DND-41 (cell line): Measurements from ENCODE around the gene HMCN2.

Source experiments
- ATAC-seq: fragments of 200-7000 bp; cut with Tn5 transposase; 3 replicates; pipeline ENCODE4 v1.9.1; 2021; ENCODE audit warnings: low read depth; ENCODE audit not compliant: insufficient read depth
- DNase-seq: peaks from one replicate; pipeline ENCODE4 v3.0.0-alpha.2; 2020
- H2AFZ ChIP-seq: 2 replicates; pipeline ENCODE4 v1.6.0; 2012; ENCODE audit warnings: low read depth, low read length
- H3K27ac ChIP-seq: 2 replicates; pipeline ENCODE4 v1.5.1; 2012; ENCODE audit warnings: low read length, inconsistent platforms
- H3K27me3 ChIP-seq: fragments of 200-600 bp; sonication (generic); 2 replicates; pipeline ENCODE4 v1.6.0; 2012; ENCODE audit warnings: low read length, mild to moderate bottlenecking, inconsistent platforms; ENCODE audit not compliant: insufficient read depth, poor library complexity
- H3K36me3 ChIP-seq: 2 replicates; pipeline ENCODE4 v1.5.1; 2012; ENCODE audit warnings: low read length, inconsistent platforms; ENCODE audit not compliant: insufficient read depth
- H3K4me1 ChIP-seq: 2 replicates; pipeline ENCODE4 v1.5.1; 2012; ENCODE audit warnings: mild to moderate bottlenecking, low read length; ENCODE audit not compliant: insufficient read depth
- H3K4me2 ChIP-seq: 2 replicates; pipeline ENCODE4 v1.6.0; 2012; ENCODE audit warnings: mild to moderate bottlenecking, moderate library complexity, low read length, inconsistent platforms; ENCODE audit not compliant: insufficient read depth
- H3K4me3 ChIP-seq, 2 experiments: fragments of 200-600 bp in 1 of 2; shearing (Covaris generic) in 1 of 2; 2 replicates each; pipeline ENCODE4 v1.5.1; 2012 to 2016; ENCODE audit warnings: inconsistent platforms in 2 of 2, low read length in 2 of 2, mild to moderate bottlenecking in 2 of 2, low read depth in 1 of 2, moderate library complexity in 1 of 2
- H3K79me2 ChIP-seq: 2 replicates; pipeline ENCODE4 v1.6.0; 2012; ENCODE audit warnings: low read length, inconsistent platforms; ENCODE audit not compliant: insufficient read depth
- H3K9ac ChIP-seq: 2 replicates; pipeline ENCODE4 v1.6.0; 2012; ENCODE audit warnings: low read depth, mild to moderate bottlenecking, inconsistent platforms, low read length, moderate library complexity
- H3K9me3 ChIP-seq: 2 replicates; pipeline ENCODE4 v1.5.1; 2012; ENCODE audit warnings: low read length, moderate library complexity, mild to moderate bottlenecking, inconsistent platforms; ENCODE audit not compliant: insufficient read depth, severe bottlenecking
- H4K20me1 ChIP-seq: 2 replicates; pipeline ENCODE4 v1.6.0; 2012; ENCODE audit warnings: low read length; ENCODE audit not compliant: insufficient read depth
- EZH2 ChIP-seq: IDR thresholded peaks from 3 replicates; pipeline ENCODE4 v1.6.1; 2012; ENCODE audit warnings: borderline replicate concordance, low read depth, mild to moderate bottlenecking, moderate library complexity, low read length, inconsistent platforms; ENCODE audit not compliant: severe bottlenecking
- TF ChIP-seq, protein P1 (sequence below): IDR thresholded peaks from 2 replicates; pipeline ENCODE4 v1.5.1; 2012; ENCODE audit warnings: borderline replicate concordance, low read length, moderate library complexity, mild to moderate bottlenecking; ENCODE audit not compliant: poor library complexity, severe bottlenecking; ENCODE audit errors: extremely low read depth

Gene HMCN2

GRCh38 chr9:130348881-130349280, 83.3 kb downstream of the HMCN2 start:
- no peaks in the 10 kb centered on the region for H3K79me2 ChIP-seq
- no peak overlapping the region for H3K4me2 ChIP-seq
- no peak overlapping the region for H3K27ac ChIP-seq
- no peak overlapping the region for H2AFZ ChIP-seq
- DNase-seq: no peak
- H3K36me3 ChIP-seq: no peaks in the 10 kb centered on the region
- no peaks in the 10 kb centered on the region for H3K4me1 ChIP-seq
- no peaks in the 10 kb centered on the region; the same call in 1 of the 2 replicates for H4K20me1 ChIP-seq
- TF ChIP-seq, protein P1, sequence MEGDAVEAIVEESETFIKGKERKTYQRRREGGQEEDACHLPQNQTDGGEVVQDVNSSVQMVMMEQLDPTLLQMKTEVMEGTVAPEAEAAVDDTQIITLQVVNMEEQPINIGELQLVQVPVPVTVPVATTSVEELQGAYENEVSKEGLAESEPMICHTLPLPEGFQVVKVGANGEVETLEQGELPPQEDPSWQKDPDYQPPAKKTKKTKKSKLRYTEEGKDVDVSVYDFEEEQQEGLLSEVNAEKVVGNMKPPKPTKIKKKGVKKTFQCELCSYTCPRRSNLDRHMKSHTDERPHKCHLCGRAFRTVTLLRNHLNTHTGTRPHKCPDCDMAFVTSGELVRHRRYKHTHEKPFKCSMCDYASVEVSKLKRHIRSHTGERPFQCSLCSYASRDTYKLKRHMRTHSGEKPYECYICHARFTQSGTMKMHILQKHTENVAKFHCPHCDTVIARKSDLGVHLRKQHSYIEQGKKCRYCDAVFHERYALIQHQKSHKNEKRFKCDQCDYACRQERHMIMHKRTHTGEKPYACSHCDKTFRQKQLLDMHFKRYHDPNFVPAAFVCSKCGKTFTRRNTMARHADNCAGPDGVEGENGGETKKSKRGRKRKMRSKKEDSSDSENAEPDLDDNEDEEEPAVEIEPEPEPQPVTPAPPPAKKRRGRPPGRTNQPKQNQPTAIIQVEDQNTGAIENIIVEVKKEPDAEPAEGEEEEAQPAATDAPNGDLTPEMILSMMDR: no peak
- no peak for TF ChIP-seq EZH2
- no peaks in the 10 kb centered on the region for H3K9me3 ChIP-seq
- H3K4me3 ChIP-seq: no peak overlapping the region
- no peak for ATAC-seq
- H3K9ac ChIP-seq: no peak overlapping the region
- H3K27me3 ChIP-seq: no peaks in the 10 kb centered on the region

GRCh38 chr9:130349398-130349797, 83.8 kb downstream of the HMCN2 start:
- Histone ChIP-seq H2AFZ (no peak overlapping the region), H3K27ac (no peak overlapping the region), H3K9ac (no peak overlapping the region), H3K4me1 (no peaks in the 10 kb centered on the region), H3K79me2 (no peaks in the 10 kb centered on the region), H4K20me1 (no peaks in the 10 kb centered on the region; the same call in 1 of the 2 replicates), H3K27me3 (no peaks in the 10 kb centered on the region), H3K4me2 (no peak overlapping the region), H3K36me3 (no peaks in the 10 kb centered on the region), H3K9me3 (no peaks in the 10 kb centered on the region), H3K4me3 (no peak overlapping the region)
- DNase-seq (no peak), ATAC-seq (no peak)
- no peak for TF ChIP-seq EZH2
- TF ChIP-seq, protein P1: no peak

- no peak for TF ChIP-seq EZH2
- TF ChIP-seq, protein P1: no peak
- Histone ChIP-seq H3K9ac (no peak overlapping the region), H2AFZ (no peak overlapping the region), H3K9me3 (no peaks in the 10 kb centered on the region), H3K4me3 (no peak overlapping the region), H3K27ac (no peak overlapping the region), H3K79me2 (no peaks in the 10 kb centered on the region), H3K4me1 (no peaks in the 10 kb centered on the region), H3K27me3 (no peaks in the 10 kb centered on the region), H3K36me3 (no peaks in the 10 kb centered on the region), H3K4me2 (no peak overlapping the region), H4K20me1 (no peaks in the 10 kb centered on the region; the same call in 1 of the 2 replicates)
- ATAC-seq: no peak
- no peak for DNase-seq
Observed at GRCh38 chr9:130351343-130351742, 85.8 kb downstream of the HMCN2 start.

DNA sequence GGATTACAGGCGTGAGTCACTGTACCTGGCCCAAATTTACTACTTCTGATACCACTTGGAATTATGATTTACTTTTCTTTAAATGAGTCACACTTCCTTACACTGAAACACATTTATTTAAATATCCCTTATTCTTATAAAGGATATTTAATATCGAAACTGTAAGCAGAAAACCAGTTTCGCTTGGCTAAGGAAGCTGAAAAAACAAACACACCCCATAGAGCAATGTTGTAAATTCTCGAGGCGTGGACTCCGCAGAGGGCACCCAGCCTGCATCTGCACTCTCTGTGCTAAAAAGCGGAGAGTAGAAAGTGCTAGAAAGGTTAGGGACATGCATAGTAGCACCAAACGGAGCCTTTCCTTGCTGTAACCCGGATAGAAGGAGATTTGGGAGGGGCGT, 86.5 kb downstream of the HMCN2 start:
- Histone ChIP-seq H2AFZ (no peak overlapping the region), H3K79me2 (no peaks in the 10 kb centered on the region), H3K9me3 (no peaks in the 10 kb centered on the region), H3K27me3 (no peaks in the 10 kb centered on the region), H3K27ac (no peak overlapping the region), H3K9ac (no peak overlapping the region), H4K20me1 (no peaks in the 10 kb centered on the region; the same call in 1 of the 2 replicates), H3K4me3 (no peak overlapping the region), H3K4me1 (no peaks in the 10 kb centered on the region), H3K36me3 (no peaks in the 10 kb centered on the region), H3K4me2 (no peak overlapping the region)
- no peak for ATAC-seq
- DNase-seq: no peak
- TF ChIP-seq, protein P1: no peak
- TF ChIP-seq EZH2: no peak
